HG03558 (cell line): ENCODE data around the gene IL21R.
"Not testable (repeated sequence)": the region's sequence is repeated elsewhere in the genome, so short reads cannot be mapped to it uniquely, and the experiment has no call there.

ENCODE experiments used
- ATAC-seq: cut with Tn5 transposase; IDR thresholded peaks from one replicate; pipeline ENCODE4 v1.9.1; 2021; ENCODE audit warnings: moderate number of reproducible peaks; ENCODE audit not compliant: unreplicated experiment; ENCODE audit errors: extremely low read depth

Gene IL21R

GRCh38 chr16:27421961-27422740 is 20.2 kb downstream of the IL21R start:
- ATAC-seq: no peak

GRCh38 chr16:27424772-27425498 is 23.0 kb downstream of the IL21R start:
- no peak for ATAC-seq

GRCh38 chr16:27425961-27426360 is 24.0 kb downstream of the IL21R start:
- ATAC-seq: no peak

- ATAC-seq: peak; percentile 54
Measured at GRCh38 chr16:27426423-27427408, 24.7 kb downstream of the IL21R start.

- ATAC-seq: no peak
Measured at GRCh38 chr16:27427538-27427937, 25.6 kb downstream of the IL21R start.

- ATAC-seq: no peak
Measured at GRCh38 chr16:27428026-27428785, 26.2 kb downstream of the IL21R start.

- no peak for ATAC-seq
Measured at GRCh38 chr16:27429330-27429871, 27.4 kb downstream of the IL21R start.

- no peak for ATAC-seq
Measured at GRCh38 chr16:27429981-27430441, 28.0 kb downstream of the IL21R start.

- ATAC-seq: no peak
Measured at GRCh38 chr16:27430512-27430911, 28.5 kb downstream of the IL21R start.

- no peak for ATAC-seq
Measured at GRCh38 chr16:27430923-27431484, 29.0 kb downstream of the IL21R start.

GRCh38 chr16:27431773-27432532 is 30.0 kb downstream of the IL21R start:
- ATAC-seq: no peak

GRCh38 chr16:27432558-27432957 is 30.6 kb downstream of the IL21R start:
- no peak for ATAC-seq

GRCh38 chr16:27433191-27433590 is 31.2 kb downstream of the IL21R start:
- ATAC-seq: not testable (repeated sequence)

GRCh38 chr16:27433636-27434035 is 31.7 kb downstream of the IL21R start:
- ATAC-seq: no peak

GRCh38 chr16:27434141-27435051 is 32.4 kb downstream of the IL21R start:
- no peak for ATAC-seq

GRCh38 chr16:27435146-27435545 is 33.2 kb downstream of the IL21R start:
- not testable (repeated sequence) for ATAC-seq

GRCh38 chr16:27436065-27436464 is 34.1 kb downstream of the IL21R start:
- ATAC-seq: no peak
